ENCODE data around the gene EFNA1. TPM values are rescaled to one million over a fixed set of nuclear protein-coding genes. Genes with fewer than 3 reads are reported as not detected.
"Not testable (repeated sequence)": the region's sequence is repeated elsewhere in the genome, so short reads cannot be mapped to it uniquely, and the experiment has no call there.

Gene EFNA1
- polyA plus RNA-seq, 2 of the 4 experiments (the other 2 are of a cell fraction) = 25.1 to 38.9 TPM

GRCh38 chr1:155145491-155145890, 17.8 kb downstream of the EFNA1 start:
- Histone ChIP-seq H3K4me2 (no peak overlapping the region), H3K4me3 (no peak overlapping the region), H3K4me1 (no peaks in the 10 kb centered on the region), H3K27ac (no peak overlapping the region), H3K9me3 (no peaks in the 10 kb centered on the region)
- FAIRE-seq = no peak
- TF ChIP-seq PHF8 (IDR thresholded peaks at IDR 0.05; ENCODE audit: borderline replicate concordance, low read depth) (no peak), HOXB13 (CRISPR knock-in tag; IDR thresholded peaks at IDR 0.05; ENCODE audit: low read depth) (no peak), GATA3 (IDR thresholded peaks at IDR 0.05; ENCODE audit: borderline replicate concordance) (no peak)
- WGBS (ENCODE audit: missing lambda C conversion rate) = 15% methylated on average over 3 of the region's 3 CpGs
- ChIA-PET CTCF (interaction anchor here (0.6 to 11.7 kb wide), 10 partner anchors 10 to 84 kb away, joined by 3 to 79 read pairs (median 4); no protein-coding TSS in a partner anchor), POLR2A (no interaction called here)
- no peak for DNase-seq (ENCODE audit: low read depth in 1 of 2, low spot score in 1 of 2)
- peak in 1 of 2 experiments; percentile 52; a peak in 1 of 6 replicates for ATAC-seq

- WGBS (ENCODE audit: missing lambda C conversion rate) = 15% methylated on average over 3 of the region's 3 CpGs
- ATAC-seq; H3K4me1 ChIP-seq; FAIRE-seq; H3K9me3 ChIP-seq; H3K4me2 ChIP-seq; H3K27ac ChIP-seq; DNase-seq (ENCODE audit: low read depth in 1 of 2, low spot score in 1 of 2); H3K4me3 ChIP-seq; POLR2A ChIA-PET: not testable (repeated sequence)
- CTCF ChIA-PET = interaction anchor here (0.9 to 10.0 kb wide), 7 partner anchors 10 to 65 kb away, joined by 3 to 75 read pairs (median 6); partner anchors contain the start of gene KRTCAP2
Observed at GRCh38 chr1:155155996-155156643, 28.4 kb downstream of the EFNA1 start.

GRCh38 chr1:155158991-155159390, 31.3 kb downstream of the EFNA1 start:
- Histone ChIP-seq H3K27ac (no peak overlapping the region), H3K9me3 (no peaks in the 10 kb centered on the region), H3K4me2 (no peak overlapping the region), H3K4me3 (no peak overlapping the region), H3K4me1 (no peaks in the 10 kb centered on the region)
- TF ChIP-seq KDM1A (IDR thresholded peaks at IDR 0.05; ENCODE audit: low read depth) (no peak), HOXA7 (CRISPR knock-in tag; IDR thresholded peaks at IDR 0.05) (no peak), E2F6 (IDR thresholded peaks at IDR 0.05; ENCODE audit: borderline replicate concordance, low read depth) (no peak), RFX5 (IDR thresholded peaks at IDR 0.05) (no peak), FOXS1 (CRISPR knock-in tag; IDR thresholded peaks at IDR 0.05) (no peak), BHLHE40 (IDR thresholded peaks at IDR 0.05; ENCODE audit: low read depth, low read length) (no peak), ATOH8 (CRISPR knock-in tag; IDR thresholded peaks at IDR 0.05; ENCODE audit: low read depth) (no peak), POLR2A (IDR thresholded peaks at IDR 0.05; ENCODE audit: low read length) (no peak), RARB (CRISPR knock-in tag; IDR thresholded peaks at IDR 0.05) (no peak), NR3C1 (IDR thresholded peaks at IDR 0.05) (no peak), CHD4 (IDR thresholded peaks at IDR 0.05; ENCODE audit: borderline replicate concordance) (no peak), CBX2 (IDR thresholded peaks at IDR 0.05; ENCODE audit: borderline replicate concordance, low read depth) (no peak), PHF8 (IDR thresholded peaks at IDR 0.05; ENCODE audit: borderline replicate concordance, low read depth) (no peak), HOXB5 (CRISPR knock-in tag; IDR thresholded peaks at IDR 0.05) (no peak), GATA3 (IDR thresholded peaks at IDR 0.05; ENCODE audit: borderline replicate concordance) (no peak), CEBPB (IDR thresholded peaks at IDR 0.05) (no peak), CHD2 (IDR thresholded peaks at IDR 0.05; ENCODE audit: low read length, partially characterized antibody) (no peak), HDAC2 (IDR thresholded peaks at IDR 0.05) (no peak), BCL3 (IDR thresholded peaks at IDR 0.05) (no peak), ZFP36 (IDR thresholded peaks at IDR 0.05; ENCODE audit: borderline replicate concordance, partially characterized antibody) (no peak)
- DNase-seq (ENCODE audit: low read depth in 1 of 2, low spot score in 1 of 2) = no peak
- no peak for FAIRE-seq
- ChIA-PET CTCF (interaction anchor here (1.0 to 10.0 kb wide), 3 partner anchors 9 to 74 kb away, joined by 3 to 75 read pairs (median 5); no protein-coding TSS in a partner anchor), POLR2A (no interaction called here)
- 38% methylated on average over 1 of the region's 1 CpG for WGBS (ENCODE audit: missing lambda C conversion rate)
- no peak for ATAC-seq

Measured in A549 (cell line).